ENCODE data around the gene TAMALIN.
A peak's percentile ranks its signal among the peaks of the same experiment; 100 is the strongest.

TAMALIN gene

DNA sequence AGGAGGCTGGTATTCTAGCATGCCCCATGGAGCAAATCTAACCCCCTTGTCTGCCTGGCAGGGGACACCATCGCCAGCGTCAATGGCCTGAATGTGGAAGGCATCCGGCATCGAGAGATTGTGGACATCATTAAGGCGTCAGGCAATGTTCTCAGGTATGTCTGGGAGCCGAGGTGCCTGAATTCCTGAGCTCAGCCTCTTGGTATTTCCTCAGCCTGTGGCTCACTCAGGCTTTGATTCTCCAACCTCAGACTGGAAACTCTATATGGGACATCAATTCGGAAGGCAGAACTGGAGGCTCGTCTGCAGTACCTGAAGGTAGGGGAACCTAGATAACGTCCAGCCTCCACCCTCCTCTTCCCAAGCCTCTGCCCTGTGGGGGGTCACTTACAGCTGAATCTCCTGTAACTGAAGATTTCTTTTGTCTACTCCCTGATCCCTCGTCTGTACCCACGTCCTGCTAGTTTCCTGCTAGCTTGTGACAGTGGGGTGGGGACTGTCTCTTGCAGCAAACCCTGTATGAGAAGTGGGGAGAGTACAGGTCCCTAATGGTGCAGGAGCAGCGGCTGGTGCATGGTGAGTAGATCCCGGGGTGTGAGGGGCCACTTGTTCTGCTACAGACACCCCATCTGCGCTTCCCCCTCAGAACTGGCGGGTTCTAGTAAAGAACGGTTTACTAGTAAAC is 7.0 kb downstream of the TAMALIN start:
- H3K4me3 ChIP-seq (ENCODE audit: low read length): no peak overlapping the region
- no peak for DNase-seq (ENCODE audit: low read depth)
- TF ChIP-seq, protein P1, sequence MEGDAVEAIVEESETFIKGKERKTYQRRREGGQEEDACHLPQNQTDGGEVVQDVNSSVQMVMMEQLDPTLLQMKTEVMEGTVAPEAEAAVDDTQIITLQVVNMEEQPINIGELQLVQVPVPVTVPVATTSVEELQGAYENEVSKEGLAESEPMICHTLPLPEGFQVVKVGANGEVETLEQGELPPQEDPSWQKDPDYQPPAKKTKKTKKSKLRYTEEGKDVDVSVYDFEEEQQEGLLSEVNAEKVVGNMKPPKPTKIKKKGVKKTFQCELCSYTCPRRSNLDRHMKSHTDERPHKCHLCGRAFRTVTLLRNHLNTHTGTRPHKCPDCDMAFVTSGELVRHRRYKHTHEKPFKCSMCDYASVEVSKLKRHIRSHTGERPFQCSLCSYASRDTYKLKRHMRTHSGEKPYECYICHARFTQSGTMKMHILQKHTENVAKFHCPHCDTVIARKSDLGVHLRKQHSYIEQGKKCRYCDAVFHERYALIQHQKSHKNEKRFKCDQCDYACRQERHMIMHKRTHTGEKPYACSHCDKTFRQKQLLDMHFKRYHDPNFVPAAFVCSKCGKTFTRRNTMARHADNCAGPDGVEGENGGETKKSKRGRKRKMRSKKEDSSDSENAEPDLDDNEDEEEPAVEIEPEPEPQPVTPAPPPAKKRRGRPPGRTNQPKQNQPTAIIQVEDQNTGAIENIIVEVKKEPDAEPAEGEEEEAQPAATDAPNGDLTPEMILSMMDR (conservative IDR thresholded peaks at IDR 0.05; ENCODE audit: low read depth, low read length): no peak

DNA sequence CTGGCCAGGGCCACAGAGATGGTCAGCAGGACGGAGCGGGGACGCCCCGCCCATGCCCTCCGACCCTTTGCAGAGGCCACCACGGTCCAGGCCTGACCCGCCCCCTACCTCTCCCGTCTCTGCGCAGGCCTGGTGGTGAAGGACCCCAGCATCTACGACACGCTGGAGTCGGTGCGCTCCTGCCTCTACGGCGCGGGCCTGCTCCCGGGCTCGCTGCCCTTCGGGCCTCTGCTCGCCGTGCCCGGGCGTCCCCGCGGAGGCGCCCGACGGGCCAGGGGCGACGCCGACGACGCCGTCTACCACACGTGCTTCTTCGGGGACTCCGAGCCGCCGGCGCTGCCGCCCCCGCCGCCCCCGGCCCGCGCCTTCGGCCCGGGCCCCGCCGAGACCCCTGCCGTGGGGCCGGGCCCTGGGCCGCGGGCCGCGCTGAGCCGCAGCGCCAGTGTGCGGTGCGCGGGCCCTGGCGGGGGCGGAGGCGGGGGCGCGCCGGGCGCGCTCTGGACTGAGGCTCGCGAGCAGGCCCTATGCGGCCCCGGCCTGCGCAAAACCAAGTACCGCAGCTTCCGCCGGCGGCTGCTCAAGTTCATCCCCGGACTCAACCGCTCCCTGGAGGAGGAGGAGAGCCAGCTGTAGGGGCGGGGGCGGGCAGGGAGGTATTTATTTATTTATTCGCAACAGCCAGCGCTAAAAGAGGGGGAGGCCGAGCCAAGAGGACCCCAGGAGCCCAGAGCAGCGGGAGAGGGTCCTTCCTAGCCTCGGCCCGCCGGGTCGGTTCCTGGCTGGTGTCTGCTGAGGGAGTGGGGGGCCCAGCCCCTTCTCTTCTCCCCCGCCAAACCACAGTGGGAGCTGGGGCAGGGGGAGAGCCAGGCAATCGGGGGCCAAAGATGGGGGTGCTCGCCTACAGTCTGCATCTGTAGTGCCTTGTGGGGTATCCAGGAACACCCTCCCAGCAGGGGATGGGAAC is 8.1 kb downstream of the TAMALIN start:
- TF ChIP-seq, protein P1 (conservative IDR thresholded peaks at IDR 0.05; ENCODE audit: low read depth, low read length): no peak
- no peak for DNase-seq (ENCODE audit: low read depth)
- H3K4me3 ChIP-seq (ENCODE audit: low read length): no peak overlapping the region

DNA sequence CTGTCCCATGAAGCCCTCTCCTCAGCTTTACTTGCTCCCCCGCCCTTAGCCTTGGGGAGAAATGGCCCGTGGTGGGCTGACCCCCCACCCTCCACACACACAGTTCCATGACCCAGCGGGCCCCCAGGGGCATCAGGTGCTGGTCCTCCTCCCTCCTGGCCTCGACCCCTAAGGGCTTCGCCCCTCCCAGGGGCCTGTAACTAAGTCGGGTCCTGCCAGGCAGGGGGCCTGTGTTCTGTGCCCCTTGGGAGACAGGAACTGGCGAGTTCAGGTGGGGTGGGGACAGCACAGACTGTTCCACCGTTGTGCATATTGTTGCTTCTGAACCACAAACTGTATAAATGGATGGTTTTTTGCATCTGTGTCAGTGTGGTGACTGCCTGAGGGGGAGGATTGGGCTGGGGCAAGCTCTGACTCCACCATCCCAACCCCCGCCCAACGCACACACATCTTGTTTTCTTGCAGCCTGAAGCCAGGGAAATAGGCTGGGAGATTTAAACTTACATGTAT is 8.8 kb downstream of the TAMALIN start:
- TF ChIP-seq, protein P1 (conservative IDR thresholded peaks at IDR 0.05; ENCODE audit: low read depth, low read length): no peak
- no peak for DNase-seq (ENCODE audit: low read depth)
- no peak overlapping the region for H3K4me3 ChIP-seq (ENCODE audit: low read length)

DNA sequence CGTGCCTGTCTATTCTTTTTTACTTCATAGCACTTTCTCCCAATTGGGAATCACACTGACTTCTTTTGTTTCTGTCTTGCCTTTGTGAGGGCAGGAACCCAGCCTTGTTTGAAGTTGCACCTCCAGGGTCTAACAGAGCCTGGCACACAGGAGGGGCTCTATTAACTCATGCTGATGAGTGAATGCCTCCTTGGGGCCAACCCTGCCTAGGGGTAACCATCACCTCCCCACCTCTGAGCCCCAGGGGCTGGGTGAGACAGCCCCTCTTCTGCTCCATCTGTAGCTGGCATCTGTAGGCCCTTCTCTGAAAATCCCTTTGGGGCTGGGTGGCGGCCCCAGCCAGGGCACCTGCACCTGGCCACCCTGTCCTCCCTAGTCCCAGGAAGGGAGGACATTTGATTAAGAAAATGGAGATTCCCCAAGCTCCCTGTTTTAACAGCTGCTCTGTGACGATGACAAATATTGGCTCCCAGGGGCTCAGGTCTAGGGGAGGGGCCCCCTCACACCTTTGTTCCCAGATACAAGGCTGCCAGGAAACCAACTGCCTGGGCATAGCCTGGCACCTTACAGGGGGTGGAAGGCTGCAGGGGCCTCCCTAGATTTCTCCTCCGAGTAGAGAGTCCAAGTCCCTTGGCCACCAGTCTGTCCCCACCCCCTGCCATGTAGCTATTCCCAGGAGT is 11.8 kb downstream of the TAMALIN start:
- no peak for DNase-seq (ENCODE audit: low read depth)
- H3K4me3 ChIP-seq (ENCODE audit: low read length): no peak overlapping the region
- TF ChIP-seq, protein P1 (conservative IDR thresholded peaks at IDR 0.05; ENCODE audit: low read depth, low read length): no peak

DNA sequence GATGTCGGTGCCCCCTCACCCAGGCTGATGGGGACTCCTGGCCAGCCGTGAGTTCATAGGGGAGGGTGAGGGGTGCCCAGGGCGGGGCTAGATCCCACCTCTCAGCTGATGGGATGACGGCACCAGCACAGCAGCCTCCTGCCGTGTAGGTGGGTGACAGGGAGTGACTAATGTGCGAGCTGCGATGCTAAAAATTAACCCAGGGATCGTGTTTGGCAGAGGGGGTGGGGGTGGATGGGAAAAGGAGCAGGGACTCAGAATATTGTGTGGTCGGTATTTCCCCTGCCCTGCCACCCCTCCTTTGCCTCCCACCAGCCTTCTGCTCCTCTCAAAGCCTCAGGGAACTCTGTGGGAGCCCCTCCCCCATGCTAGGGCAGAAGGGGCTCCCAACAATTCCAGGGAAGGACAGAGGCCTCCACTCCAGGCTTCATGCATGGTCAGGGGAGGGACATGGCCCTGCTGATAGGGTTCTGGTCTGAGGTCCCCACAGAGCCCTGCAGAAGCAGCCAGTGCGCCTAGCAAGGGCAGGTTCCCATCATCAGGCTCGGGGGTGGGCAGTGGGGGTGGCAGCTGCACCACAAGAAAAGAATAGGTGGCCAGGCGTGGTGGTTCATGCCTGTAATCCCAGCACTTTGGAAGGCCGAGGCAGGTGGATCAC is 12.5 kb downstream of the TAMALIN start:
- H3K4me3 ChIP-seq (ENCODE audit: low read length): no peak overlapping the region
- DNase-seq (ENCODE audit: low read depth): no peak
- TF ChIP-seq, protein P1 (conservative IDR thresholded peaks at IDR 0.05; ENCODE audit: low read depth, low read length): no peak

DNA sequence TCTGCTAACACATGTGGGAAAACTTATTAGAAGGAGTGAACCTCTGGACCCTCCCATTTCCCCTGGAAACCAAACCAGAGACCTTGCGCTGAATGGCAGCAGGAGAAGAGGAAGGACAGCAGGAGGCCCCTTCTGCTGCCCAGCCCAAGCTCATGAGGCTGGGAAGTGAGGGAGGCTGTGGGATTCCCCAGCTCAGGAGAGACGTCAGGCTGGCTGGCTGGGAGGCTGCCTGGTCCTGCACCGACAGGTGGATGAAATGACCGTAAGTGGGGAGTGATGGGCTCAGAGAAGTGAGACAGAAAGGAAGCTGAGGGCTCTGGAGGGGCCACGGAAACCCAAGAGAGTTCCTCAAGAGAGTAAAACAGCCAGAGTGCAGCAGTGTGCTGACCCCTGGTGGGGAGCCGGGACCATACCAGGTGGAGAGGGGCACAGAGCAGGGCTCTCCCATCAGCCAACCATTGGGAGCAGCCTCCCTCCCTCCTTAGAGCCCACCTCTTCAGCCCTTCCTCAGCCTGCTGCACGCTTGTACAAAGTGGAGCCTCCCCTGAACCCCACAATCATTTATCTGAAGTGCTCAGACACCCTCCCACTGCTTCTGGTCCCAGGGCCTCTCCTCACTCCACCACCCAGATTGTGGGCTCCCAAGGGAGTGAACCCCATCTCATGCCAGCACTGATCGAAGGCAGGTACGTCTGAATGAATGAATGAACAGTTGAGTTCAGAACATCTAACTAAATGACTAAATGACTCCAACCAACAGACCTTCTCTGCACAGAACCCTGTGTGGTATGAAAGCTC is 14.0 kb downstream of the TAMALIN start:
- DNase-seq (ENCODE audit: low read depth): no peak
- TF ChIP-seq, protein P1 (conservative IDR thresholded peaks at IDR 0.05; ENCODE audit: low read depth, low read length): peak; percentile 91
- no peak overlapping the region for H3K4me3 ChIP-seq (ENCODE audit: low read length)

Data from retinal pigment epithelial cell (primary cell).